H9 (cell line): ENCODE data around the gene TNFAIP8L1. TPM values are rescaled to one million over a fixed set of nuclear protein-coding genes. Genes with fewer than 3 reads are reported as not detected.

Experiments
- DNase-seq: peaks from one replicate; pipeline ENCODE4 v3.0.0-alpha.2; 2017
- H2AFZ ChIP-seq: one replicate; pipeline ENCODE4 v1.6.1; 2013; ENCODE audit warnings: mild to moderate bottlenecking, low read length, control low read depth, moderate library complexity
- H2AK5ac ChIP-seq: 2 replicates; pipeline ENCODE4 v1.6.1; 2013; ENCODE audit warnings: low read length, control low read depth, mixed read lengths; ENCODE audit not compliant: insufficient read length
- H2BK120ac ChIP-seq: one replicate; pipeline ENCODE4 v1.6.1; 2013; ENCODE audit warnings: low read depth, mild to moderate bottlenecking, low read length, control low read depth, inconsistent platforms; ENCODE audit not compliant: poor library complexity, severe bottlenecking
- H2BK12ac ChIP-seq: 2 replicates; pipeline ENCODE4 v1.6.1; 2013; ENCODE audit warnings: low read length, control low read depth, mixed read lengths, low read depth; ENCODE audit not compliant: insufficient read length
- H2BK15ac ChIP-seq: 2 replicates; pipeline ENCODE4 v1.6.1; 2013; ENCODE audit warnings: low read depth, low read length, control low read depth
- H2BK20ac ChIP-seq: one replicate; pipeline ENCODE4 v1.6.1; 2013; ENCODE audit warnings: low read depth, mild to moderate bottlenecking, low read length, control low read depth, inconsistent platforms; ENCODE audit not compliant: poor library complexity, severe bottlenecking
- H2BK5ac ChIP-seq: 2 replicates; pipeline ENCODE4 v1.6.1; 2013; ENCODE audit warnings: low read length, control low read depth, mixed read lengths; ENCODE audit not compliant: insufficient read length
- H3K14ac ChIP-seq: 2 replicates; pipeline ENCODE4 v1.6.1; 2013; ENCODE audit warnings: low read length, control low read depth; ENCODE audit not compliant: insufficient read depth
- H3K18ac ChIP-seq: 2 replicates; pipeline ENCODE4 v1.6.1; 2013; ENCODE audit warnings: low read depth, mild to moderate bottlenecking, mixed read lengths, low read length, control low read depth; ENCODE audit not compliant: insufficient read length
- H3K23ac ChIP-seq: 2 replicates; pipeline ENCODE4 v1.6.1; 2013; ENCODE audit warnings: low read length, control low read depth, mixed read lengths, low read depth; ENCODE audit not compliant: insufficient read length
- H3K23me2 ChIP-seq: 2 replicates; pipeline ENCODE4 v1.6.1; 2013; ENCODE audit warnings: low read depth, mild to moderate bottlenecking, mixed read lengths, low read length, control low read depth; ENCODE audit not compliant: insufficient read length, poor library complexity, severe bottlenecking
- H3K27ac ChIP-seq: 2 replicates; pipeline ENCODE4 v1.5.1; 2013; ENCODE audit warnings: low read length, control low read depth, mixed read lengths, low read depth; ENCODE audit not compliant: insufficient read length
- H3K27me3 ChIP-seq: 2 replicates; pipeline ENCODE4 v1.6.1; 2013; ENCODE audit warnings: low read length, control low read depth, inconsistent platforms; ENCODE audit not compliant: insufficient read depth
- H3K4ac ChIP-seq: 2 replicates; pipeline ENCODE4 v1.6.1; 2013; ENCODE audit warnings: low read depth, mild to moderate bottlenecking, control low read depth, inconsistent platforms, low read length, moderate library complexity
- H3K4me1 ChIP-seq: 2 replicates; pipeline ENCODE4 v1.6.1; 2013; ENCODE audit warnings: low read length, control low read depth, inconsistent platforms; ENCODE audit not compliant: insufficient read depth
- H3K4me2 ChIP-seq: 2 replicates; pipeline ENCODE4 v1.6.1; 2013; ENCODE audit warnings: low read length, control low read depth, mixed read lengths; ENCODE audit not compliant: insufficient read length, insufficient read depth
- H3K56ac ChIP-seq: 2 replicates; pipeline ENCODE4 v1.6.1; 2013; ENCODE audit warnings: low read depth, mild to moderate bottlenecking, mixed read lengths, low read length, control low read depth; ENCODE audit not compliant: insufficient read length
- H3K79me1 ChIP-seq: 2 replicates; pipeline ENCODE4 v1.6.1; 2013; ENCODE audit warnings: low read depth, mild to moderate bottlenecking, moderate library complexity, low read length, control low read depth, inconsistent platforms; ENCODE audit not compliant: insufficient read depth, poor library complexity, severe bottlenecking
- H3K79me2 ChIP-seq: 2 replicates; pipeline ENCODE4 v1.6.1; 2013; ENCODE audit warnings: low read length, control low read depth, inconsistent platforms; ENCODE audit not compliant: insufficient read depth
- H3K9ac ChIP-seq: 2 replicates; pipeline ENCODE4 v1.6.1; 2013; ENCODE audit warnings: low read length, control low read depth, mixed read lengths; ENCODE audit not compliant: insufficient read length; ENCODE audit errors: extremely low read depth
- H3K9me3 ChIP-seq: one replicate; pipeline ENCODE4 v1.6.1; 2013; ENCODE audit warnings: low read depth, low read length, inconsistent platforms; ENCODE audit not compliant: control insufficient read depth
- H3T11ph ChIP-seq: one replicate; pipeline ENCODE4 v1.6.1; 2013; ENCODE audit warnings: mild to moderate bottlenecking, low read length, control low read depth, inconsistent platforms
- H4K20me1 ChIP-seq: one replicate; pipeline ENCODE4 v1.6.1; 2013; ENCODE audit not compliant: control insufficient read depth, insufficient read length, insufficient read depth
- H4K5ac ChIP-seq: 2 replicates; pipeline ENCODE4 v1.6.1; 2013; ENCODE audit warnings: low read depth, mild to moderate bottlenecking, mixed read lengths, low read length, control low read depth; ENCODE audit not compliant: insufficient read length
- H4K8ac ChIP-seq: replicated peaks from 2 replicates; pipeline ENCODE4 v1.6.1; 2013; ENCODE audit warnings: low read length, control low read depth, mixed read lengths, low read depth; ENCODE audit not compliant: insufficient read length
- H4K91ac ChIP-seq: 2 replicates; pipeline ENCODE4 v1.6.1; 2013; ENCODE audit warnings: low read depth, mild to moderate bottlenecking, moderate library complexity, mixed read lengths, low read length, control low read depth; ENCODE audit not compliant: insufficient read length
- H3K27ac Mint-ChIP-seq, 3 experiments: 2 replicates in 2 of 3; 3 replicates in 1 of 3; pipeline ENCODE4 v1.8.0; 2020 to 2021; ENCODE audit warnings: mixed read lengths in 3 of 3, mild to moderate bottlenecking in 1 of 3, moderate library complexity in 1 of 3
- H3K27me3 Mint-ChIP-seq: 2 replicates; pipeline ENCODE4 v1.8.0; 2021; ENCODE audit warnings: low read depth, mild to moderate bottlenecking, moderate library complexity, mixed read lengths
- H3K36me3 Mint-ChIP-seq, 3 experiments: 2 replicates in 2 of 3; 3 replicates in 1 of 3; pipeline ENCODE4 v1.8.0; 2020 to 2021; ENCODE audit warnings: low read depth in 3 of 3, mixed read lengths in 3 of 3; ENCODE audit not compliant: insufficient read depth in 1 of 3
- H3K4me1 Mint-ChIP-seq, 2 experiments: 2 replicates each; pipeline ENCODE4 v1.8.0; 2020; ENCODE audit warnings: mixed read lengths in 2 of 2
- H3K4me3 Mint-ChIP-seq, 2 experiments: 2 replicates in 1 of 2; 3 replicates in 1 of 2; pipeline ENCODE4 v1.8.0; 2020 to 2021; ENCODE audit warnings: mild to moderate bottlenecking in 2 of 2, mixed read lengths in 2 of 2, moderate library complexity in 1 of 2
- H3K9me3 Mint-ChIP-seq, 2 experiments: 2 replicates in 1 of 2; 3 replicates in 1 of 2; pipeline ENCODE4 v1.8.0; 2020; ENCODE audit warnings: mild to moderate bottlenecking in 2 of 2, mixed read lengths in 2 of 2, moderate library complexity in 1 of 2
- WGBS: extraction: QIAGEN DNeasy Blood & Tissue Kit; methylation state at CpG from one replicate; pipeline ENCODE4 v1.1.7; 2013; ENCODE audit warnings: missing lambda C conversion rate, low lambda C conversion rate, mixed read lengths; ENCODE audit not compliant: insufficient read length; ENCODE audit errors: extremely low coverage; 5-methylcytosine and 5-hydroxymethylcytosine counted together
- total RNA-seq: library from RNA; stranded (reverse); gene quantifications from 2 replicates; pipeline ENCODE4 v1.2.1, GENCODE V29; 2021
- TF ChIP-seq, protein P1 (sequence below): fragments of 200-600 bp; sonication (generic); conservative IDR thresholded peaks from 3 replicates; pipeline ENCODE4 v1.8.0; 2021; ENCODE audit warnings: antibody characterized with exemption, mild to moderate bottlenecking

The TNFAIP8L1 gene
- total RNA-seq, 1 experiment from 2014 or later = 4.2 TPM

DNA sequence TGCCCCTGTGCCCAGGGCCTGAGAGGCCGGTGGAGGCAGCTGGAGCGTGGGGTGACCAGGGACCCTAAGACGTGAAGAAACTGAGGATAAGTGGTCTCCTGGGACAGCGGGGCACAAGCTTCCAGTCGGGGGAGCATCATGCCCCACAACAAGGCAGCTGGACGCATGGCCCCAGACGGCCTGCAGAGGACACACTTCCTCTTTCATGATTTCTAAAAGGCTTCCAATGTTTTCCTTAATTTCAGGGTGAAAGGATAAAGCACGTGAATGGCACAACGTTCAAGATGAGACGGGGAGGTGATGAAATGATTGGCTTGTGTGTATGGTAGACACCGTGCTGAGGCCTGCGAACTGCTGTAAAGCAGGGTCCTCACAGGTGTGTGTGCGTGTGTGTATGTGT is 51.0 kb downstream of the TNFAIP8L1 start:
- Mint-ChIP-seq H3K9me3 (no peaks in the 10 kb centered on the region), H3K4me1 (no peaks in the 10 kb centered on the region), H3K36me3 (peaks cover 27 to 67% (median 45%) of the 10 kb centered on the region in 3 experiments), H3K27me3 (no peaks in the 10 kb centered on the region), H3K4me3 (no peak overlapping the region), H3K27ac (peak overlapping the region in 2 of 3 experiments; percentile 1 to 67; a peak in 2 of 7 replicates)
- no peak for DNase-seq
- Histone ChIP-seq H3K18ac (no peak overlapping the region), H3T11ph (no peak overlapping the region), H2BK15ac (no peak overlapping the region), H3K27ac (no peak overlapping the region), H3K9me3 (no peaks in the 10 kb centered on the region), H2BK20ac (no peak overlapping the region), H3K4me2 (no peak overlapping the region), H4K5ac (no peak overlapping the region), H3K14ac (no peak overlapping the region), H3K4ac (no peak overlapping the region), H3K79me1 (no peaks in the 10 kb centered on the region), H2AFZ (no peak overlapping the region), H3K79me2 (no peaks in the 10 kb centered on the region), H4K8ac (no peak overlapping the region), H3K23me2 (no peaks in the 10 kb centered on the region), H4K91ac (no peak overlapping the region), H2BK5ac (no peak overlapping the region), H3K27me3 (no peaks in the 10 kb centered on the region), H4K20me1 (no peaks in the 10 kb centered on the region), H3K56ac (no peak overlapping the region), H2BK120ac (no peak overlapping the region), H2BK12ac (no peak overlapping the region), H3K9ac (no peak overlapping the region), H3K4me1 (no peaks in the 10 kb centered on the region), H3K23ac (no peak overlapping the region), H2AK5ac (no peak overlapping the region)
- TF ChIP-seq, protein P1, sequence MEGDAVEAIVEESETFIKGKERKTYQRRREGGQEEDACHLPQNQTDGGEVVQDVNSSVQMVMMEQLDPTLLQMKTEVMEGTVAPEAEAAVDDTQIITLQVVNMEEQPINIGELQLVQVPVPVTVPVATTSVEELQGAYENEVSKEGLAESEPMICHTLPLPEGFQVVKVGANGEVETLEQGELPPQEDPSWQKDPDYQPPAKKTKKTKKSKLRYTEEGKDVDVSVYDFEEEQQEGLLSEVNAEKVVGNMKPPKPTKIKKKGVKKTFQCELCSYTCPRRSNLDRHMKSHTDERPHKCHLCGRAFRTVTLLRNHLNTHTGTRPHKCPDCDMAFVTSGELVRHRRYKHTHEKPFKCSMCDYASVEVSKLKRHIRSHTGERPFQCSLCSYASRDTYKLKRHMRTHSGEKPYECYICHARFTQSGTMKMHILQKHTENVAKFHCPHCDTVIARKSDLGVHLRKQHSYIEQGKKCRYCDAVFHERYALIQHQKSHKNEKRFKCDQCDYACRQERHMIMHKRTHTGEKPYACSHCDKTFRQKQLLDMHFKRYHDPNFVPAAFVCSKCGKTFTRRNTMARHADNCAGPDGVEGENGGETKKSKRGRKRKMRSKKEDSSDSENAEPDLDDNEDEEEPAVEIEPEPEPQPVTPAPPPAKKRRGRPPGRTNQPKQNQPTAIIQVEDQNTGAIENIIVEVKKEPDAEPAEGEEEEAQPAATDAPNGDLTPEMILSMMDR = no peak
- WGBS = no CpG with 5 or more reads among the region's 13 CpGs
